ENCODE data around the gene AIDA.

DNA sequence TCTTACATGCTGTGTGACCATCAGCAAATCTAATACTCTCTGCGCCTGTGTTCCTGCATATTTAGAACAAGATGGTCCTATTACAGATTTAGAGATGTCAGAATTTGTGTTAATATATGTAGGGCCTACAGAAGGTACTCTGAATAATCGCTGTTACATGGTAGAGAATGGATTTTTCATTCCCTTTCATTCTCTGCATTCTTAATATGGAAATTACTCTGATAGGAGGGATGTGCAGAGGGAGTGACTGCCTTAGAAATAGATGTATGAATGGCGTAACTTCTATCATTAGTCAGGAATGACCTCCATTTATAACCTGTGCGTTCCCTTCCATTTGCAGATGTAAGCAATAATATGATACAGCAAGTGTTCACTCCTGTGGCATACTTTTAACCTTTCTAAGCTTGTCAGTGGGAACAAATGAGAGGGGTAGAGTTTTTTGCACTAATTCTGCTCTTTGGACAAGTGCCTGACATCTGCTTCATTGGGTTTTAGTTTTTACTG, 48.8 kb downstream of the AIDA start:
- no peak for TF ChIP-seq EZH2 (IDR thresholded peaks at IDR 0.05; ENCODE audit: low read length, missing control alignments)
- TF ChIP-seq, protein P1, sequence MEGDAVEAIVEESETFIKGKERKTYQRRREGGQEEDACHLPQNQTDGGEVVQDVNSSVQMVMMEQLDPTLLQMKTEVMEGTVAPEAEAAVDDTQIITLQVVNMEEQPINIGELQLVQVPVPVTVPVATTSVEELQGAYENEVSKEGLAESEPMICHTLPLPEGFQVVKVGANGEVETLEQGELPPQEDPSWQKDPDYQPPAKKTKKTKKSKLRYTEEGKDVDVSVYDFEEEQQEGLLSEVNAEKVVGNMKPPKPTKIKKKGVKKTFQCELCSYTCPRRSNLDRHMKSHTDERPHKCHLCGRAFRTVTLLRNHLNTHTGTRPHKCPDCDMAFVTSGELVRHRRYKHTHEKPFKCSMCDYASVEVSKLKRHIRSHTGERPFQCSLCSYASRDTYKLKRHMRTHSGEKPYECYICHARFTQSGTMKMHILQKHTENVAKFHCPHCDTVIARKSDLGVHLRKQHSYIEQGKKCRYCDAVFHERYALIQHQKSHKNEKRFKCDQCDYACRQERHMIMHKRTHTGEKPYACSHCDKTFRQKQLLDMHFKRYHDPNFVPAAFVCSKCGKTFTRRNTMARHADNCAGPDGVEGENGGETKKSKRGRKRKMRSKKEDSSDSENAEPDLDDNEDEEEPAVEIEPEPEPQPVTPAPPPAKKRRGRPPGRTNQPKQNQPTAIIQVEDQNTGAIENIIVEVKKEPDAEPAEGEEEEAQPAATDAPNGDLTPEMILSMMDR (conservative IDR thresholded peaks at IDR 0.05 in 1 of 2, IDR thresholded peaks at IDR 0.05 in 1 of 2; ENCODE audit: low read depth in 1 of 2, low read length in 2 of 2), result no peak

All from fibroblast of lung (primary cell).